Measurements from ENCODE around the gene ACTR1A. TPM values are rescaled to one million over a fixed set of nuclear protein-coding genes. Genes with fewer than 3 reads are reported as not detected.

The ACTR1A gene
- total RNA-seq, 1 experiment from 2014 or later, result 147 TPM

- DNase-seq (ENCODE audit: low read depth, low spot score) (no peak), ATAC-seq (no peak)
- TF ChIP-seq REST (IDR thresholded peaks at IDR 0.05; ENCODE audit: insufficient read depth in 1 of 2, low read depth in 2 of 2, low read length in 1 of 2) (no peak), SIN3A (IDR thresholded peaks at IDR 0.05; ENCODE audit: borderline replicate concordance, insufficient read depth, low read depth, low read length) (no peak), POLR2AphosphoS5 (IDR thresholded peaks at IDR 0.05; ENCODE audit: low read depth, low read length) (no peak), TCF7L2 (IDR thresholded peaks at IDR 0.05; ENCODE audit: low read depth, low read length) (no peak), CTCF (IDR thresholded peaks at IDR 0.05) (no peak)
- H3K4me1 ChIP-seq (ENCODE audit: control insufficient read depth, insufficient read depth, low read length), result no peaks in the 10 kb centered on the region
- ChIA-PET POLR2A (no interaction called here), CTCF (no interaction called here)
- no peak overlapping the region for H3K4me3 ChIP-seq (ENCODE audit: low read depth in 2 of 2, low read length in 2 of 2)
- in situ Hi-C loops (cut with HindIII; ENCODE audit: low pct_unique_long_range_greater_than_20kb, low sequenced_read_pairs), result no loop called here
- H3K36me3 ChIP-seq (ENCODE audit: control insufficient read depth, insufficient read depth, low read length), result 0 out of 2 replicates have a peak, but pooled peaks cover 4% of the 10 kb centered on the region
- no peak overlapping the region for H3K27ac ChIP-seq (ENCODE audit: low read length)
- no TSS peak for BruUV-seq (replicated peaks)
- intact Hi-C loops (cut with micrococcal nuclease; ENCODE audit: unreplicated experiment), result no loop called here
- H3K27me3 ChIP-seq (ENCODE audit: control insufficient read depth, insufficient read depth, low read length), result no peaks in the 10 kb centered on the region
- H3K9me3 ChIP-seq (ENCODE audit: control insufficient read depth, insufficient read depth, low read depth, low read length), result no peaks in the 10 kb centered on the region
Observed at GRCh38 chr10:102511583-102512274, 9.2 kb upstream of the ACTR1A start.

GRCh38 chr10:102509387-102509786, 6.9 kb upstream of the ACTR1A start:
- ATAC-seq, result no peak
- in situ Hi-C loops (cut with HindIII; ENCODE audit: low pct_unique_long_range_greater_than_20kb, low sequenced_read_pairs) (loop anchor here (10.0 kb wide), 1 partner anchor 65 kb away; no protein-coding TSS in a partner anchor), intact Hi-C loops (cut with micrococcal nuclease; ENCODE audit: unreplicated experiment) (no loop called here)
- no peak for TF ChIP-seq CTCF (IDR thresholded peaks at IDR 0.05)
- TF ChIP-seq TCF7L2 (IDR thresholded peaks at IDR 0.05; ENCODE audit: low read depth, low read length), result no peak
- TF ChIP-seq REST (IDR thresholded peaks at IDR 0.05; ENCODE audit: insufficient read depth in 1 of 2, low read depth in 2 of 2, low read length in 1 of 2), result no peak
- TF ChIP-seq POLR2AphosphoS5 (IDR thresholded peaks at IDR 0.05; ENCODE audit: low read depth, low read length), result no peak
- no peak for TF ChIP-seq SIN3A (IDR thresholded peaks at IDR 0.05; ENCODE audit: borderline replicate concordance, insufficient read depth, low read depth, low read length)
- H3K27me3 ChIP-seq (ENCODE audit: control insufficient read depth, insufficient read depth, low read length), result no peaks in the 10 kb centered on the region
- no peaks in the 10 kb centered on the region for H3K9me3 ChIP-seq (ENCODE audit: control insufficient read depth, insufficient read depth, low read depth, low read length)
- no TSS peak for BruUV-seq (replicated peaks)
- ChIA-PET CTCF (interaction anchor here (3.0 kb wide), 1 partner anchor 74 kb away, joined by 10 read pairs; no protein-coding TSS in a partner anchor), POLR2A (no interaction called here)
- DNase-seq (ENCODE audit: low read depth, low spot score), result no peak
- no peak overlapping the region for H3K27ac ChIP-seq (ENCODE audit: low read length)
- H3K4me3 ChIP-seq (ENCODE audit: low read depth in 2 of 2, low read length in 2 of 2), result no peak overlapping the region
- peaks cover 7% of the 10 kb centered on the region; the same call in 1 of the 2 replicates for H3K36me3 ChIP-seq (ENCODE audit: control insufficient read depth, insufficient read depth, low read length)
- peaks cover 8% of the 10 kb centered on the region; the same call in 1 of the 2 replicates for H3K4me1 ChIP-seq (ENCODE audit: control insufficient read depth, insufficient read depth, low read length)

Measured in Panc1 (cell line).